Vagina (tissue), 2 donors: ENCODE data around the gene DBNDD2.

ENCODE experiments used
- CTCF ChIP-seq, 3 experiments: fragments of 450-650 bp in 2 of 3; fragments of 200-600 bp in 1 of 3; sonication (generic) in 1 of 3; IDR thresholded peaks; one replicate each; pipeline ENCODE4 v1.5.1; 2017 to 2019; ENCODE audit warnings: antibody characterized with exemption in 3 of 3, mild to moderate bottlenecking in 2 of 3, moderate library complexity in 2 of 3
- POLR2A ChIP-seq, 2 donors: fragments of 450-650 bp; IDR thresholded peaks; one replicate each; pipeline ENCODE4 v1.6.1; 2017; ENCODE audit warnings: antibody characterized with exemption in 2 of 2, mild to moderate bottlenecking in 2 of 2, moderate library complexity in 2 of 2

GRCh38 chr20:45372646-45373352, 35.3 kb upstream of the DBNDD2 start:
- no peak for TF ChIP-seq CTCF (IDR thresholded peaks at IDR 0.05)
- no peak for TF ChIP-seq POLR2A (IDR thresholded peaks at IDR 0.05)
